ENCODE data around the gene MECP2.

- TF ChIP-seq CTCF (IDR thresholded peaks at IDR 0.05) (no peak), POLR2A (IDR thresholded peaks at IDR 0.05) (no peak)
Measured at GRCh38 chrX:154117566-154117965, 20.0 kb upstream of the MECP2 start.

All from right lobe of liver (tissue), 4 donors.